ENCODE data around the gene TBXAS1. TPM values are rescaled to one million over a fixed set of nuclear protein-coding genes. Genes with fewer than 3 reads are reported as not detected.

Gene TBXAS1
- total and polyA plus RNA-seq, 2 of the 8 experiments (the other 6 are each of a cell fraction or from before 2014, with no cell fraction given): 0.86 to 2.1 TPM

DNA sequence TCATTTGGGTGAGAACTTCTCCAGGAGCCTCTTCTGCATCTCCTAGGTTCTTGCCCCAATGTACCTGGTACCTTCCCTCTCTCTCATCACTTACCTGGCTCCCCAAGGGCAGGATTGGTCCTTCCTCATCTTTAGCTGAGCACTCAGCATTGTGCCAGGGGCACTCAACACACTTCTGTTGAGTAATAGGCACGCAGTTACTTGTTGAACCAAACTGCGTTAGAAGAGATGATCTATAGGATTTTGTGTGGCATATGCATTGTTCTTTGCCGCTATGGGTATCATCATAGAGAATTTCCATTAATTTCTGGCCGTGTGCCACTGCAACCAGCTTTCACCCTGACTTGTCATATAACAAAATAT is 16.4 kb downstream of the TBXAS1 start:
- Histone ChIP-seq H3K4ac (replicated peaks; ENCODE audit: insufficient read length, low read depth, low read length) (no peak overlapping the region), H3K23ac (ENCODE audit: insufficient read length) (no peak overlapping the region), H2AFZ (ENCODE audit: low read length) (no peak overlapping the region), H3K27me3 (replicated peaks in 1 of 4; ENCODE audit: control insufficient read depth in 3 of 4, extremely low read depth in 1 of 4, insufficient read depth in 3 of 4, low read length in 3 of 4) (no peaks in the 10 kb centered on the region), H4K91ac (replicated peaks; ENCODE audit: insufficient read length, low read length) (no peak overlapping the region), H3K36me3 (ENCODE audit: control insufficient read depth in 2 of 4, insufficient read depth in 4 of 4, low read length in 3 of 4) (no peaks in the 10 kb centered on the region), H3K9ac (replicated peaks in 1 of 4; ENCODE audit: extremely low read depth in 1 of 4, low read depth in 3 of 4, low read length in 3 of 4) (no peak overlapping the region), H2BK5ac (ENCODE audit: low read depth, low read length) (no peak overlapping the region), H2BK20ac (ENCODE audit: low read length) (no peak overlapping the region), H3K18ac (ENCODE audit: extremely low read depth, low read length) (no peak overlapping the region), H3K27ac (ENCODE audit: low read depth, low read length) (no peak overlapping the region), H3K4me3 (ENCODE audit: extremely low read depth in 1 of 4, insufficient read depth in 2 of 4, low read depth in 3 of 4, low read length in 4 of 4) (no peak overlapping the region), H3K56ac (replicated peaks; ENCODE audit: insufficient read length, low read depth, low read length) (no peak overlapping the region), H3K14ac (ENCODE audit: insufficient read length) (no peak overlapping the region), H3K79me1 (ENCODE audit: low read depth, low read length) (no peaks in the 10 kb centered on the region), H3K79me2 (ENCODE audit: control insufficient read depth in 1 of 2, insufficient read depth in 2 of 2, low read length in 2 of 2) (no peaks in the 10 kb centered on the region), H4K20me1 (replicated peaks in 1 of 2; ENCODE audit: control insufficient read depth in 1 of 2, insufficient read depth in 2 of 2, low read length in 2 of 2) (no peaks in the 10 kb centered on the region), H3K9me3 (ENCODE audit: insufficient read depth in 2 of 2, low read depth in 1 of 2, low read length in 1 of 2) (peaks cover 0 to 5% of the 10 kb centered on the region in 2 experiments; a peak in 1 of 4 replicates), H2BK15ac (ENCODE audit: low read length) (no peak overlapping the region), H3K4me2 (ENCODE audit: insufficient read depth in 1 of 2, low read depth in 2 of 2, low read length in 2 of 2) (no peak overlapping the region), H2BK12ac (ENCODE audit: low read depth, low read length) (no peak overlapping the region), H3K4me1 (replicated peaks in 1 of 4; ENCODE audit: control insufficient read depth in 3 of 4, insufficient read depth in 4 of 4, low read length in 3 of 4) (no peaks in the 10 kb centered on the region), H4K8ac (ENCODE audit: extremely low read depth, insufficient read depth, low read length) (no peak overlapping the region), H4K5ac (ENCODE audit: insufficient read length, low read depth, low read length) (no peak overlapping the region), H3K23me2 (ENCODE audit: low read depth, low read length) (no peaks in the 10 kb centered on the region), H2BK120ac (replicated peaks; ENCODE audit: low read depth, low read length) (no peak overlapping the region), H2AK5ac (ENCODE audit: low read depth, low read length) (no peak overlapping the region)
- FAIRE-seq: no peak
- CTCF ChIA-PET (ENCODE audit: partially characterized antibody): interaction anchor here (0.7 kb wide), 1 partner anchor 224 kb away, joined by 3 read pairs; no protein-coding TSS in a partner anchor
- POLR2A ChIA-PET (ENCODE audit: partially characterized antibody): no interaction called here
- 91% methylated on average over 4 of the region's 4 CpGs; no CpG with 5 or more reads in 1 of the 2 experiments for WGBS, 2 experiments (ENCODE audit: extremely low coverage in 1 of 2, insufficient coverage in 1 of 2, insufficient read length in 1 of 2, insufficient replicate concordance in 2 of 2, low coverage in 1 of 2, low lambda C conversion rate in 2 of 2, missing lambda C conversion rate in 1 of 2)
- no peak for DNase-seq (ENCODE audit: low read depth in 1 of 2, low spot score in 2 of 2)
- no peak for TF ChIP-seq GTF2F1 (IDR thresholded peaks at IDR 0.05; ENCODE audit: borderline replicate concordance, low read depth, low read length)
- no peak for TF ChIP-seq SUZ12 (IDR thresholded peaks at IDR 0.05; ENCODE audit: low read length)
- TF ChIP-seq EP300 (IDR thresholded peaks at IDR 0.05; ENCODE audit: borderline replicate concordance in 1 of 2, low read depth in 2 of 2, low read length in 2 of 2): no peak
- no peak for TF ChIP-seq KDM5A (IDR thresholded peaks at IDR 0.05; ENCODE audit: low read length)
- TF ChIP-seq JUN (IDR thresholded peaks at IDR 0.05; ENCODE audit: low read depth, low read length): no peak
- TF ChIP-seq POU5F1 (IDR thresholded peaks at IDR 0.05; ENCODE audit: low read depth, low read length): no peak
- no peak for TF ChIP-seq SP1 (IDR thresholded peaks at IDR 0.05; ENCODE audit: low read depth, low read length)
- no peak for TF ChIP-seq MAFK (IDR thresholded peaks at IDR 0.05; ENCODE audit: low read depth, low read length)
- no peak for TF ChIP-seq TEAD4 (IDR thresholded peaks at IDR 0.05; ENCODE audit: low read depth, low read length)
- no peak for TF ChIP-seq RNF2 (IDR thresholded peaks at IDR 0.05; ENCODE audit: borderline replicate concordance, low read depth, low read length, missing control alignments, poor library complexity, severe bottlenecking)
- TF ChIP-seq SP4 (IDR thresholded peaks at IDR 0.05; ENCODE audit: low read length): no peak
- no peak for TF ChIP-seq EGR1 (IDR thresholded peaks at IDR 0.05; ENCODE audit: borderline replicate concordance, low read depth, low read length)
- no peak for TF ChIP-seq SAP30 (IDR thresholded peaks at IDR 0.05; ENCODE audit: insufficient read depth, insufficient replicate concordance, low read length)
- no peak for TF ChIP-seq SP2 (IDR thresholded peaks at IDR 0.05; ENCODE audit: low read length)

All from H1 (cell line).